B cell (primary cell): ENCODE measurements around the gene GLTP. TPM values are rescaled to one million over a fixed set of nuclear protein-coding genes. Genes with fewer than 3 reads are reported as not detected.

Experiments used
- ATAC-seq: fragments of 200-7000 bp; cut with Tn5 transposase; one replicate; pipeline ENCODE4 v1.10.0; 2021; ENCODE audit warnings: low read depth, mild to moderate bottlenecking, moderate number of reproducible peaks, moderate library complexity
- CTCF ChIA-PET: fragments of 350-600 bp; sonication (Branson Sonifier 250); formaldehyde crosslinking; loops from one replicate; lab custom pipeline; 2021; ENCODE audit warnings: antibody characterized with exemption, inconsistent platforms; lab: Charles Lee
- POLR2A ChIA-PET: fragments of 350-600 bp; sonication (Branson Sonifier 250); formaldehyde crosslinking; loops from one replicate; lab custom pipeline; 2021; ENCODE audit warnings: antibody characterized with exemption; lab: Charles Lee
- DNase-seq: peaks from one replicate; pipeline ENCODE4 v3.0.0; 2013
- H2AFZ ChIP-seq: 2 replicates; pipeline ENCODE4 v1.6.1; 2012; ENCODE audit warnings: mild to moderate bottlenecking, low read depth, low read length; ENCODE audit not compliant: insufficient read depth, poor library complexity, severe bottlenecking
- H3K27ac ChIP-seq, 2 donors: 1 replicate in 1 of 2; 2 replicates in 1 of 2; pipeline ENCODE4 v1.5.1; 2012 to 2013; ENCODE audit warnings: low read length in 2 of 2, mild to moderate bottlenecking in 2 of 2, moderate library complexity in 1 of 2
- H3K27me3 ChIP-seq, 4 experiments: fragments of 200-600 bp in 1 of 4; sonication (generic) in 1 of 4; replicated peaks in 1 of 4; 1 replicate in 2 of 4; 2 replicates in 2 of 4; pipeline versions ENCODE4 v1.6.1 to v1.7.0; 2013 to 2016; ENCODE audit warnings: low read length in 3 of 4, mild to moderate bottlenecking in 2 of 4, mixed read lengths in 1 of 4, moderate library complexity in 1 of 4; ENCODE audit not compliant: insufficient read depth in 4 of 4, control insufficient read depth in 3 of 4; ENCODE audit errors: control extremely low read depth in 1 of 4
- H3K36me3 ChIP-seq, 2 experiments: replicated peaks in 1 of 2; 1 replicate in 1 of 2; 2 replicates in 1 of 2; pipeline versions ENCODE4 v1.6.1 to v1.7.1; 2013; ENCODE audit warnings: low read length in 1 of 2; ENCODE audit not compliant: insufficient read depth in 2 of 2, control insufficient read depth in 1 of 2; ENCODE audit errors: control extremely low read depth in 1 of 2, extremely low read depth in 1 of 2
- H3K4me1 ChIP-seq, 2 donors: fragments of 200-600 bp in 1 of 2; sonication (generic) in 1 of 2; 1 replicate in 1 of 2; 2 replicates in 1 of 2; pipeline versions ENCODE4 v1.5.1 to v1.6.1; 2013 to 2017; ENCODE audit warnings: low read length in 2 of 2; ENCODE audit not compliant: control insufficient read depth in 2 of 2, insufficient read depth in 2 of 2
- H3K4me2 ChIP-seq: replicated peaks from 2 replicates; pipeline ENCODE3; 2012; ENCODE audit warnings: mild to moderate bottlenecking, low read depth, low read length; ENCODE audit not compliant: poor library complexity, severe bottlenecking
- H3K4me3 ChIP-seq, 5 experiments: fragments of 200-600 bp in 1 of 5; sonication (generic) in 1 of 5; 1 replicate in 3 of 5; 2 replicates in 2 of 5; pipeline versions ENCODE4 v1.5.1 to v1.7.0; 2011 to 2016; ENCODE audit warnings: low read length in 4 of 5, mild to moderate bottlenecking in 4 of 5, low read depth in 2 of 5, control low read depth in 1 of 5, moderate library complexity in 1 of 5; ENCODE audit not compliant: insufficient read depth in 1 of 5; ENCODE audit errors: control extremely low read depth in 1 of 5, extremely low read depth in 1 of 5
- H3K79me2 ChIP-seq: fragments of 200-600 bp; sonication (generic); one replicate; pipeline ENCODE4 v1.6.0; 2016; ENCODE audit warnings: low read length; ENCODE audit not compliant: control insufficient read depth, insufficient read depth
- H3K9ac ChIP-seq: fragments of 200-600 bp; sonication (generic); 2 replicates; pipeline ENCODE4 v1.6.1; 2017; ENCODE audit warnings: mild to moderate bottlenecking, low read length, moderate library complexity
- H3K9me3 ChIP-seq, 3 donors: one replicate each; pipeline versions ENCODE4 v1.6.1 to v1.7.1; 2013; ENCODE audit warnings: low read length in 2 of 3; ENCODE audit not compliant: control insufficient read depth in 2 of 3, insufficient read depth in 1 of 3; ENCODE audit errors: control extremely low read depth in 1 of 3
- H4K20me1 ChIP-seq: 2 replicates; pipeline ENCODE4 v1.6.0; 2012; ENCODE audit warnings: mild to moderate bottlenecking, low read length; ENCODE audit not compliant: insufficient read depth, control insufficient read depth, poor library complexity, severe bottlenecking
- H3K27ac Mint-ChIP-seq: one replicate; pipeline ENCODE4 v1.8.0; 2021; ENCODE audit warnings: mixed read lengths
- H3K27me3 Mint-ChIP-seq: one replicate; pipeline ENCODE4 v1.8.0; 2021; ENCODE audit warnings: mixed read lengths
- H3K4me1 Mint-ChIP-seq: one replicate; pipeline ENCODE4 v1.8.0; 2021; ENCODE audit warnings: mixed read lengths
- H3K4me3 Mint-ChIP-seq: one replicate; pipeline ENCODE4 v1.8.0; 2021; ENCODE audit warnings: mixed read lengths
- H3K9me3 Mint-ChIP-seq: one replicate; pipeline ENCODE4 v1.8.0; 2022; ENCODE audit warnings: mixed read lengths; ENCODE audit not compliant: insufficient read depth
- EZH2 ChIP-seq: IDR thresholded peaks from 2 replicates; pipeline ENCODE4 v1.6.1; 2012; ENCODE audit warnings: borderline replicate concordance, low read depth, mild to moderate bottlenecking, moderate library complexity, low read length; ENCODE audit not compliant: insufficient read depth, poor library complexity, severe bottlenecking
- WGBS: methylation state at CpG from one replicate; pipeline ENCODE4 v1.1.5; 2013; ENCODE audit warnings: missing lambda C conversion rate; ENCODE audit not compliant: insufficient coverage; 5-methylcytosine and 5-hydroxymethylcytosine counted together
- intact Hi-C: fragments of 100-400 bp; cut with micrococcal nuclease; formaldehyde crosslinking; loops from one replicate; pipeline ENCODE4 v1.10.0; 2022
- polyA plus RNA-seq: library from polyadenylated mRNA; depleted of rRNA; stranded (reverse); fragments of >200 nt; gene quantifications from 2 replicates; pipeline ENCODE4 v1.2.3, GENCODE V29; 2012
- total RNA-seq, 2 donors: library from RNA; stranded (reverse); fragments of 120-200 nt in 1 of 2; gene quantifications; 1 replicate in 1 of 2; 2 replicates in 1 of 2; pipeline versions ENCODE4 v1.2.3 to v1.2.4, GENCODE V29; 2013 to 2022
- TF ChIP-seq, protein P1 (sequence below): fragments of 200-600 bp; IDR thresholded peaks from one replicate; pipeline ENCODE4 v1.8.0; 2022; ENCODE audit warnings: antibody characterized with exemption, mild to moderate bottlenecking

Gene GLTP
- total and polyA plus RNA-seq, 2 donors (not counting 1 experiment from before 2014, with no cell fraction given), result 18.7 to 24.9 TPM

DNA sequence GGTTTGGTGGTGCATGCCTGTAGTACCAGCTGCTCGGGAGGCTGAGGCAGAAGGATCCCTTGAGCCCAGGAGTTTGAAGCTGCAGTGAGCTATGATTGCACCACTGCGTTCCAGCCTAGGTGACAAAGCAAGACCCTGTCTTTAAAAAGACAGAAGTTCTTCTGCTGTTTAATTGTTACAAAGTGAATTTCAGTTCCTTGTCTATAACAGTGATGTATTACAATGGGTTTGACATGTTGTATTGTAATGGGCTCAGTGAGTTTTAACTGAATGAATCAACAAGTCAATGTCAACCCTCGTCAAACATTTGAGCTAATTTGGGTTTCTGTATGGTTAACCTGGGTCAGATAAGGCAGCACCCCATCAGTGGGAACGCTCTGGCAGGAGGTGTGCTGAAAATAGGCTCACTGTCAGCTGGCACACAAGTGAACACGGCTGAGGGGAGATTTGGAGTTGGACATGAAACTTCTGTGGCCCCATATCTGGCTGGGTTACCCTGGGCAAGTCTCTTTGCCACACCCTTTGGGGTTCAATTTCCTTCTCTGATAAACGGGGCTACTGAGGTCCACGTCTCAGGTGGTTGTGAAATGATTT, 33.1 kb downstream of the GLTP start:
- peaks cover 10% of the 10 kb centered on the region for H3K4me1 Mint-ChIP-seq
- ATAC-seq (no peak), DNase-seq (no peak)
- no peak overlapping the region for H3K4me3 Mint-ChIP-seq
- intact Hi-C loops, result loop anchor here (5.0 to 10.0 kb wide), 2 partner anchors 132 to 250 kb away; partner anchors contain the start of gene FAM222A
- ChIA-PET POLR2A (no interaction called here), CTCF (interaction anchor here (0.9 to 2.8 kb wide), 2 partner anchors 8 to 250 kb away, joined by 3 to 18 read pairs; no protein-coding TSS in a partner anchor)
- no peaks in the 10 kb centered on the region for H3K27me3 Mint-ChIP-seq
- no peak overlapping the region for H3K4me2 ChIP-seq
- no peaks in the 10 kb centered on the region for H4K20me1 ChIP-seq
- H3K9me3 Mint-ChIP-seq, result no peaks in the 10 kb centered on the region
- no peaks in the 10 kb centered on the region for H3K9me3 ChIP-seq
- H3K4me1 ChIP-seq, result peaks cover 3 to 10% of the 10 kb centered on the region in 2 donors
- no peak overlapping the region for H3K9ac ChIP-seq
- no peak overlapping the region for H3K27ac ChIP-seq
- no peak for TF ChIP-seq EZH2
- TF ChIP-seq, protein P1, sequence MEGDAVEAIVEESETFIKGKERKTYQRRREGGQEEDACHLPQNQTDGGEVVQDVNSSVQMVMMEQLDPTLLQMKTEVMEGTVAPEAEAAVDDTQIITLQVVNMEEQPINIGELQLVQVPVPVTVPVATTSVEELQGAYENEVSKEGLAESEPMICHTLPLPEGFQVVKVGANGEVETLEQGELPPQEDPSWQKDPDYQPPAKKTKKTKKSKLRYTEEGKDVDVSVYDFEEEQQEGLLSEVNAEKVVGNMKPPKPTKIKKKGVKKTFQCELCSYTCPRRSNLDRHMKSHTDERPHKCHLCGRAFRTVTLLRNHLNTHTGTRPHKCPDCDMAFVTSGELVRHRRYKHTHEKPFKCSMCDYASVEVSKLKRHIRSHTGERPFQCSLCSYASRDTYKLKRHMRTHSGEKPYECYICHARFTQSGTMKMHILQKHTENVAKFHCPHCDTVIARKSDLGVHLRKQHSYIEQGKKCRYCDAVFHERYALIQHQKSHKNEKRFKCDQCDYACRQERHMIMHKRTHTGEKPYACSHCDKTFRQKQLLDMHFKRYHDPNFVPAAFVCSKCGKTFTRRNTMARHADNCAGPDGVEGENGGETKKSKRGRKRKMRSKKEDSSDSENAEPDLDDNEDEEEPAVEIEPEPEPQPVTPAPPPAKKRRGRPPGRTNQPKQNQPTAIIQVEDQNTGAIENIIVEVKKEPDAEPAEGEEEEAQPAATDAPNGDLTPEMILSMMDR, result no peak
- no peaks in the 10 kb centered on the region for H3K79me2 ChIP-seq
- H3K36me3 ChIP-seq, result peaks cover 0 to 3% of the 10 kb centered on the region in 2 experiments
- no peak overlapping the region for H3K4me3 ChIP-seq
- WGBS, result 73% methylated on average over 7 of the region's 7 CpGs
- H3K27ac Mint-ChIP-seq, result no peak overlapping the region
- no peaks in the 10 kb centered on the region for H3K27me3 ChIP-seq
- H2AFZ ChIP-seq, result no peak overlapping the region

DNA sequence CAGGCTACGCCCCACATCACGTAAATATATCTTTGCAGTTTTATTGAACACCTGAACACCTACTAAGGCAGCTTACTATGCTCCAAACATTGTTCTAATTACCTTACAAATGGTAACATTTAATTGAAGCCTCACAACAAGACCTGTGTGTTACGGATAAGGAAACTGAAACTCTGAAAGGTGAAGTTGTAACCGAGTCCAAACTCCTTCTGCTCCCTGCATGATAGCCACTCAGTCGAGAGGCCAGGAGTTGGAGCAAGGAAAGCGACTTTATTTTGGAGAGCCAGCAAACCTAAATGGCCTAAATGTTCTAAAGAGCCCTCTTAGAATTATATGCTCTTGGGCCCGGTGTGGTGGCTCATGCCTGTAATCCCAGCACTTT, 34.5 kb downstream of the GLTP start:
- H3K27me3 ChIP-seq, result no peaks in the 10 kb centered on the region
- no peak overlapping the region for H3K27ac ChIP-seq
- ChIA-PET POLR2A (no interaction called here), CTCF (interaction anchor here (0.6 to 3.7 kb wide), 28 partner anchors 7 to 417 kb away, joined by 3 to 41 read pairs (median 4); no protein-coding TSS in a partner anchor)
- H3K27ac Mint-ChIP-seq, result no peak overlapping the region
- H3K4me3 ChIP-seq, result peak overlapping the region in 1 of 5 experiments; percentile 17
- peaks cover 10% of the 10 kb centered on the region for H3K4me1 Mint-ChIP-seq
- H3K9me3 Mint-ChIP-seq, result no peaks in the 10 kb centered on the region
- no peaks in the 10 kb centered on the region for H4K20me1 ChIP-seq
- no peaks in the 10 kb centered on the region for H3K9me3 ChIP-seq
- no peaks in the 10 kb centered on the region for H3K79me2 ChIP-seq
- H3K36me3 ChIP-seq, result no peaks in the 10 kb centered on the region
- 97% methylated on average over 5 of the region's 7 CpGs for WGBS
- H3K4me2 ChIP-seq, result peak overlapping the region; percentile 83
- H2AFZ ChIP-seq, result peak overlapping the region; percentile 78
- H3K27me3 Mint-ChIP-seq, result no peaks in the 10 kb centered on the region
- peak overlapping the region; percentile 44 for H3K4me3 Mint-ChIP-seq
- peaks cover 3 to 10% of the 10 kb centered on the region in 2 donors for H3K4me1 ChIP-seq
- intact Hi-C loops, result loop anchor here (1.0 to 10.0 kb wide), 4 partner anchors 34 to 249 kb away; partner anchors contain the start of genes FAM222A and GLTP
- peak overlapping the region; percentile 46 for H3K9ac ChIP-seq
- TF ChIP-seq, protein P1, result no peak
- no peak for TF ChIP-seq EZH2
- DNase-seq, result no peak
- no peak for ATAC-seq
